MCF 10A (cell line): Measurements from ENCODE around the gene CHRDL2. TPM values are rescaled to one million over a fixed set of nuclear protein-coding genes. Genes with fewer than 3 reads are reported as not detected.

Experiments
- BruUV-seq: library from RNA; stranded (reverse); fragments of 400-500 nt; replicated peaks from 2 replicates; lab custom pipeline; 2021; lab: Mats Ljungman, UMichigan
- CTCF ChIA-PET: fragments of 300-600 bp; sonication (Branson Sonifier 250); formaldehyde crosslinking; extraction: SDS; loops from one replicate; lab custom pipeline; 2021; ENCODE audit warnings: antibody characterized with exemption, inconsistent platforms; lab: Yijun Ruan, JAX
- POLR2A ChIA-PET: fragments of 300-600, 350-650 bp; sonication (Branson Sonifier 250); formaldehyde crosslinking; extraction: SDS; loops from one replicate; lab custom pipeline; 2020; ENCODE audit warnings: antibody characterized with exemption, inconsistent platforms; lab: Yijun Ruan, JAX
- DNase-seq: peaks from one replicate; pipeline ENCODE4 v3.0.0-alpha.2; 2018; ENCODE audit not compliant: unreplicated experiment
- H3K27ac Mint-ChIP-seq: one replicate; pipeline ENCODE4 v1.8.0; 2022; ENCODE audit warnings: mild to moderate bottlenecking, low read depth, mixed read lengths; ENCODE audit not compliant: unreplicated experiment
- H3K27me3 Mint-ChIP-seq: one replicate; pipeline ENCODE4 v1.8.0; 2022; ENCODE audit warnings: mixed read lengths; ENCODE audit not compliant: insufficient read depth, unreplicated experiment
- H3K36me3 Mint-ChIP-seq: one replicate; pipeline ENCODE4 v1.8.0; 2022; ENCODE audit warnings: mild to moderate bottlenecking, moderate library complexity, mixed read lengths; ENCODE audit not compliant: insufficient read depth, unreplicated experiment
- H3K4me1 Mint-ChIP-seq: one replicate; pipeline ENCODE4 v1.8.0; 2022; ENCODE audit warnings: mixed read lengths; ENCODE audit not compliant: insufficient read depth, unreplicated experiment
- H3K4me3 Mint-ChIP-seq: one replicate; pipeline ENCODE4 v1.8.0; 2022; ENCODE audit warnings: mild to moderate bottlenecking, moderate library complexity, mixed read lengths; ENCODE audit not compliant: unreplicated experiment
- H3K9me3 Mint-ChIP-seq: one replicate; pipeline ENCODE4 v1.8.0; 2022; ENCODE audit warnings: mixed read lengths; ENCODE audit not compliant: unreplicated experiment
- intact Hi-C: fragments of 100-400 bp; cut with micrococcal nuclease; formaldehyde crosslinking; loops from 2 replicates; pipeline ENCODE4 v1.14.1; 2022
- total RNA-seq: library from RNA; stranded (reverse); gene quantifications from 2 replicates; pipeline ENCODE4 v1.2.3, GENCODE V29; 2022
- TF ChIP-seq, protein P1 (sequence below): fragments of 200-600 bp; IDR thresholded peaks from one replicate; pipeline ENCODE4 v1.8.0; 2022; ENCODE audit warnings: antibody characterized with exemption, mild to moderate bottlenecking; ENCODE audit not compliant: unreplicated experiment

The CHRDL2 gene
- total RNA-seq, 1 experiment from 2014 or later: not detected

GRCh38 chr11:74672332-74672955, 58.8 kb downstream of the CHRDL2 start:
- H3K36me3 Mint-ChIP-seq: no peaks in the 10 kb centered on the region
- BruUV-seq: no TSS peak
- TF ChIP-seq, protein P1, sequence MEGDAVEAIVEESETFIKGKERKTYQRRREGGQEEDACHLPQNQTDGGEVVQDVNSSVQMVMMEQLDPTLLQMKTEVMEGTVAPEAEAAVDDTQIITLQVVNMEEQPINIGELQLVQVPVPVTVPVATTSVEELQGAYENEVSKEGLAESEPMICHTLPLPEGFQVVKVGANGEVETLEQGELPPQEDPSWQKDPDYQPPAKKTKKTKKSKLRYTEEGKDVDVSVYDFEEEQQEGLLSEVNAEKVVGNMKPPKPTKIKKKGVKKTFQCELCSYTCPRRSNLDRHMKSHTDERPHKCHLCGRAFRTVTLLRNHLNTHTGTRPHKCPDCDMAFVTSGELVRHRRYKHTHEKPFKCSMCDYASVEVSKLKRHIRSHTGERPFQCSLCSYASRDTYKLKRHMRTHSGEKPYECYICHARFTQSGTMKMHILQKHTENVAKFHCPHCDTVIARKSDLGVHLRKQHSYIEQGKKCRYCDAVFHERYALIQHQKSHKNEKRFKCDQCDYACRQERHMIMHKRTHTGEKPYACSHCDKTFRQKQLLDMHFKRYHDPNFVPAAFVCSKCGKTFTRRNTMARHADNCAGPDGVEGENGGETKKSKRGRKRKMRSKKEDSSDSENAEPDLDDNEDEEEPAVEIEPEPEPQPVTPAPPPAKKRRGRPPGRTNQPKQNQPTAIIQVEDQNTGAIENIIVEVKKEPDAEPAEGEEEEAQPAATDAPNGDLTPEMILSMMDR: no peak
- H3K27me3 Mint-ChIP-seq: no peaks in the 10 kb centered on the region
- ChIA-PET CTCF (interaction anchor here (0.6 to 1.4 kb wide), 6 partner anchors 30 to 468 kb away, joined by 3 to 5 read pairs (median 4); no protein-coding TSS in a partner anchor), POLR2A (interaction anchor here (0.6 to 1.8 kb wide), 6 partner anchors 40 to 79 kb away, joined by 3 to 7 read pairs (median 4); partner anchors contain the start of gene POLD3)
- no peak for DNase-seq
- no peak overlapping the region for H3K4me3 Mint-ChIP-seq
- H3K4me1 Mint-ChIP-seq: peaks cover 20% of the 10 kb centered on the region
- no peaks in the 10 kb centered on the region for H3K9me3 Mint-ChIP-seq
- H3K27ac Mint-ChIP-seq: peak overlapping the region; percentile 73
- intact Hi-C loops: no loop called here

GRCh38 chr11:74671520-74672196, 59.6 kb downstream of the CHRDL2 start:
- no TSS peak for BruUV-seq
- no peaks in the 10 kb centered on the region for H3K9me3 Mint-ChIP-seq
- no peaks in the 10 kb centered on the region for H3K27me3 Mint-ChIP-seq
- intact Hi-C loops: no loop called here
- no peaks in the 10 kb centered on the region for H3K36me3 Mint-ChIP-seq
- POLR2A ChIA-PET: interaction anchor here (1.8 kb wide), 1 partner anchor 79 kb away, joined by 7 read pairs; the partner anchor contains the start of gene POLD3
- no peak overlapping the region for H3K4me3 Mint-ChIP-seq
- H3K27ac Mint-ChIP-seq: peak overlapping the region; percentile 73
- DNase-seq: peak; percentile 51
- peaks cover 20% of the 10 kb centered on the region for H3K4me1 Mint-ChIP-seq
- TF ChIP-seq, protein P1: no peak
- CTCF ChIA-PET: interaction anchor here (0.7 to 1.0 kb wide), 2 partner anchors 31 kb away, joined by 3 read pairs; no protein-coding TSS in a partner anchor

- TF ChIP-seq, protein P1: no peak
- ChIA-PET POLR2A (no interaction called here), CTCF (interaction anchor here (0.6 to 0.8 kb wide), 3 partner anchors 11 to 140 kb away, joined by 3 read pairs; no protein-coding TSS in a partner anchor)
- DNase-seq: no peak
- Mint-ChIP-seq H3K9me3 (no peaks in the 10 kb centered on the region), H3K36me3 (no peaks in the 10 kb centered on the region), H3K27ac (no peak overlapping the region), H3K4me3 (no peak overlapping the region), H3K4me1 (peaks cover 20% of the 10 kb centered on the region), H3K27me3 (no peaks in the 10 kb centered on the region)
- no TSS peak for BruUV-seq
- intact Hi-C loops: no loop called here
Measured at GRCh38 chr11:74670171-74670570, 61.1 kb downstream of the CHRDL2 start.
